Glutamatergic neuron (in vitro differentiated cells): ENCODE data around the gene USP44. TPM values are rescaled to one million over a fixed set of nuclear protein-coding genes. Genes with fewer than 3 reads are reported as not detected.

ENCODE experiments used
- DNase-seq: peaks from one replicate; pipeline ENCODE4 v3.0.0; 2022
- H3K27ac Mint-ChIP-seq: one replicate; pipeline ENCODE4 v1.8.0; 2020; ENCODE audit warnings: mild to moderate bottlenecking, mixed read lengths, inconsistent platforms; ENCODE audit not compliant: unreplicated experiment
- H3K27me3 Mint-ChIP-seq: one replicate; pipeline ENCODE4 v1.8.0; 2020; ENCODE audit warnings: mild to moderate bottlenecking, moderate library complexity, mixed read lengths, inconsistent platforms; ENCODE audit not compliant: unreplicated experiment
- H3K36me3 Mint-ChIP-seq: one replicate; pipeline ENCODE4 v1.8.0; 2020; ENCODE audit warnings: mild to moderate bottlenecking, mixed read lengths, inconsistent platforms; ENCODE audit not compliant: unreplicated experiment
- H3K4me1 Mint-ChIP-seq: one replicate; pipeline ENCODE4 v1.8.0; 2020; ENCODE audit warnings: mild to moderate bottlenecking, low read depth, mixed read lengths, inconsistent platforms; ENCODE audit not compliant: unreplicated experiment
- H3K4me3 Mint-ChIP-seq: one replicate; pipeline ENCODE4 v1.8.0; 2020; ENCODE audit warnings: mild to moderate bottlenecking, mixed read lengths, inconsistent platforms; ENCODE audit not compliant: unreplicated experiment
- H3K9me3 Mint-ChIP-seq: one replicate; pipeline ENCODE4 v1.8.0; 2020; ENCODE audit warnings: mild to moderate bottlenecking, moderate library complexity, mixed read lengths, inconsistent platforms; ENCODE audit not compliant: unreplicated experiment
- total RNA-seq: library from RNA; stranded (reverse); fragmentation: NEBNext Ultra II Directional; extraction: Animal tissue kit (Norgen Biotek cat#: 25700); gene quantifications from one replicate; pipeline ENCODE4 v1.2.1, GENCODE V29; 2021; ENCODE audit not compliant: unreplicated experiment
- TF ChIP-seq, protein P1 (sequence below): fragments of 200-600 bp; sonication (generic); IDR thresholded peaks from one replicate; pipeline ENCODE4 v1.5.0; 2021; ENCODE audit not compliant: partially characterized antibody, unreplicated experiment

The USP44 gene
- total RNA-seq, 1 donor from 2014 or later = 2.7 TPM

DNA sequence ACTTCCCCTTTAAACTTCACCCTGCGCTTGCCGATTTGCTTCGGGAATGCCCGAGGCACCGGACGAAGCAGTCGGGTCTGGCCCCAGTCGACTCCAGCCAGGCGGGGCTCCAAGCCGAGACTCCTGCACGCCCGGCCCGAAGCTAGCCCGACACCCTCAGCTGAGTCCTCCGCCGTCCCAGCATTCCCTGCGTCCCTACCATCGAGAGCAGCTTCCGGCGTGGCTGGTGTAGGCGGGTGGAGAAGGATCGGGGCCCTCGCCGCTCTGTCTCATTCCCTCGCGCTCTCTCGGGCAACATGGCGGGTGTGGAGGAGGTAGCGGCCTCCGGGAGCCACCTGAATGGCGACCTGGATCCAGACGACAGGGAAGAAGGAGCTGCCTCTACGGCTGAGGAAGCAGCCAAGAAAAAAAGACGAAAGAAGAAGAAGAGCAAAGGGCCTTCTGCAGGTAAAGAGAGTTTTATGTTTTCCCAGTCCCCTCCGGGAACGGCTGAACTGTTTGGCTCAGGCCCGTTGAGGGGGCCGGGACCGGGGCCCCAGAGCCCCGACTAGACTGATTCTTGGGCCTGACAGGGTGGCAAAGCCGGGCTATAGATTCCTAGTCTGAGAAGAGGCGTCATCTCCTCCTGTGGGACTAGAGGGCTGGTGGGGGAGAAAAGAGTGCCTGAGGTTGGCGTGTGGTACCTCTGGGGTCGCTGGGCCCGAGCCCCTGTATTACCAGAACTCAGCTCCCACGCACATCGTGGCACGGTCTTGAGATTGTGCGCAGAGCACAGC, 77.2 kb downstream of the USP44 start, which contains the start of gene METAP2:
METAP2 (plus strand) TSS at position 269 of the 776 bp plus-strand sequence; CDS start at position 297, 28 bp downstream.
- Mint-ChIP-seq H3K27ac (peak within 1 kb of the TSS; percentile 97), H3K36me3 (no peaks in the 10 kb centered on the region), H3K4me1 (peaks cover 11% of the 10 kb centered on the region), H3K9me3 (no peaks in the 10 kb centered on the region), H3K4me3 (peak within 1 kb of the TSS; percentile 100), H3K27me3 (peaks cover 5% of the 10 kb centered on the region)
- DNase-seq = peak; percentile 97
- TF ChIP-seq, protein P1, sequence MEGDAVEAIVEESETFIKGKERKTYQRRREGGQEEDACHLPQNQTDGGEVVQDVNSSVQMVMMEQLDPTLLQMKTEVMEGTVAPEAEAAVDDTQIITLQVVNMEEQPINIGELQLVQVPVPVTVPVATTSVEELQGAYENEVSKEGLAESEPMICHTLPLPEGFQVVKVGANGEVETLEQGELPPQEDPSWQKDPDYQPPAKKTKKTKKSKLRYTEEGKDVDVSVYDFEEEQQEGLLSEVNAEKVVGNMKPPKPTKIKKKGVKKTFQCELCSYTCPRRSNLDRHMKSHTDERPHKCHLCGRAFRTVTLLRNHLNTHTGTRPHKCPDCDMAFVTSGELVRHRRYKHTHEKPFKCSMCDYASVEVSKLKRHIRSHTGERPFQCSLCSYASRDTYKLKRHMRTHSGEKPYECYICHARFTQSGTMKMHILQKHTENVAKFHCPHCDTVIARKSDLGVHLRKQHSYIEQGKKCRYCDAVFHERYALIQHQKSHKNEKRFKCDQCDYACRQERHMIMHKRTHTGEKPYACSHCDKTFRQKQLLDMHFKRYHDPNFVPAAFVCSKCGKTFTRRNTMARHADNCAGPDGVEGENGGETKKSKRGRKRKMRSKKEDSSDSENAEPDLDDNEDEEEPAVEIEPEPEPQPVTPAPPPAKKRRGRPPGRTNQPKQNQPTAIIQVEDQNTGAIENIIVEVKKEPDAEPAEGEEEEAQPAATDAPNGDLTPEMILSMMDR = no peak

DNA sequence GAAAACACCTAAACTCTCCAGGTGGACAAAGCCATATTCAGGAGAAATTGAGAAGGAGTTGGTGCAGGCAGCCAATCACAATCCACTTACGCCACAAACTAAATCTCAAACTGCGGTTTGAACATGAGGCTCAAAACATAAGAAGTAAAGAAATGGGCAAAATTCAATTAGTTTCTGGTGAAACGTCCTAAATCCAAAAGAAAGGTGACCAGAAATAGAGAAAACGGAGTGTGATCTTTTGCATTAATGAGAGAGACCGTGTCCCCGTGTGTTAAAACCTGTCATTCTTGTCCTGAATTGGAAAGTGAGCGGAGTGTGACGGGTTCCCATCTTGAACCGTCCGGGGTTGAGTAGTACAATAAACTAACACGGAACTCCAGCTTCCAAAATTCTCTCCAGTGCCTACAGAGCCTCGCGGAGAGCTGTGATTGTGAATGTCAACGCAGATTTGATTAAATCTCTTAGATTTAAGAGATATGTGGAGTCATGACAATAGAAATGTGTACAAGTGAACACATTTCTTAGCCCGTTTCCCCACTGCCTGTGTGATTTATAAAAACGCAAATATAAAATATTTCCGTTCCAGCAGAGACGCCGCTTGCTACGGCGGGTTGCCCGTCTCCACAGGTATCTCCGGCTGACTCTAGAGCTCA, 77.9 kb downstream of the USP44 start:
- Mint-ChIP-seq H3K27me3 (peaks cover 5% of the 10 kb centered on the region), H3K9me3 (no peaks in the 10 kb centered on the region), H3K4me3 (peak overlapping the region; percentile 100), H3K36me3 (no peaks in the 10 kb centered on the region), H3K27ac (peak overlapping the region; percentile 97), H3K4me1 (peaks cover 11% of the 10 kb centered on the region)
- TF ChIP-seq, protein P1 = no peak
- no peak for DNase-seq

DNA sequence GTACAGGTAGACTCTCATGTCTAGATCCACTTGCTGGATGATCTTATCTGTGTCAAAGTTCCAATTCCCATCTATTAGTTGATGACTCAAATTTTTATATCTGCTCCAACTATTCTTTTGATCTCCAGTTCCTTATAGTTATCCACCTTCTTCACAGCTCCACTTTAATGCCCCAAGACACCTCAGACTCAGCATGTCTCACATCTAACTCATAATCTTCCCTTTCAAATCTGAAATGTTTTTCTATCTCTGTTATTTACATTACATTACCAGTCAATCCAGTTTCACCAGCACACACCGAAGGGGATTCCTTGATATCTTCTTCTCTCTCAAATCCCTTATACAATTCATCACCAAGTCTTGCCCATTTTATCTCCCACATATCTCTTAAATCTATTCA, 81.0 kb downstream of the USP44 start:
- TF ChIP-seq, protein P1 = no peak
- DNase-seq = no peak
- Mint-ChIP-seq H3K4me3 (no peak overlapping the region), H3K27me3 (peaks cover 5% of the 10 kb centered on the region), H3K27ac (no peak overlapping the region), H3K4me1 (peaks cover 5% of the 10 kb centered on the region), H3K36me3 (no peaks in the 10 kb centered on the region), H3K9me3 (no peaks in the 10 kb centered on the region)

Other genes starting within 250 kb of the USP44 start
- gene METAP2, start 77.3 kb downstream of the USP44 start, total RNA-seq = 81.8 TPM
- 0.59 TPM for gene NTN4, start 239.3 kb upstream of the USP44 start, total RNA-seq